Activated naive CD4-positive, alpha-beta T cell treated with Interleukin-2 at 50 U/mL for 16 hours (primary cell): Measurements from ENCODE around the gene KRTAP5-6.

Source experiments
- DNase-seq: peaks from one replicate; pipeline ENCODE4 v3.0.0-alpha.2; 2020

Gene KRTAP5-6, protein sequence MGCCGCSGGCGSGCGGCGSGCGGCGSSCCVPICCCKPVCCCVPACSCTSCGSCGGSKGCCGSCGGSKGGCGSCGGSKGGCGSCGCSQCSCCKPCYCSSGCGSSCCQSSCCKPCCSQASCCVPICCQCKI

GRCh38 chr11:1696608-1697570 lies at the start of gene KRTAP5-6:
TSS of gene KRTAP5-6 (plus strand) at chr11:1697195. CDS start at chr11:1697246, 51 bp downstream.
- DNase-seq, result no peak

GRCh38 chr11:1647901-1648652 lies 48.9 kb upstream of the KRTAP5-6 start:
- DNase-seq, result no peak

GRCh38 chr11:1648653-1649420 lies 48.2 kb upstream of the KRTAP5-6 start:
- DNase-seq, result no peak

DNA sequence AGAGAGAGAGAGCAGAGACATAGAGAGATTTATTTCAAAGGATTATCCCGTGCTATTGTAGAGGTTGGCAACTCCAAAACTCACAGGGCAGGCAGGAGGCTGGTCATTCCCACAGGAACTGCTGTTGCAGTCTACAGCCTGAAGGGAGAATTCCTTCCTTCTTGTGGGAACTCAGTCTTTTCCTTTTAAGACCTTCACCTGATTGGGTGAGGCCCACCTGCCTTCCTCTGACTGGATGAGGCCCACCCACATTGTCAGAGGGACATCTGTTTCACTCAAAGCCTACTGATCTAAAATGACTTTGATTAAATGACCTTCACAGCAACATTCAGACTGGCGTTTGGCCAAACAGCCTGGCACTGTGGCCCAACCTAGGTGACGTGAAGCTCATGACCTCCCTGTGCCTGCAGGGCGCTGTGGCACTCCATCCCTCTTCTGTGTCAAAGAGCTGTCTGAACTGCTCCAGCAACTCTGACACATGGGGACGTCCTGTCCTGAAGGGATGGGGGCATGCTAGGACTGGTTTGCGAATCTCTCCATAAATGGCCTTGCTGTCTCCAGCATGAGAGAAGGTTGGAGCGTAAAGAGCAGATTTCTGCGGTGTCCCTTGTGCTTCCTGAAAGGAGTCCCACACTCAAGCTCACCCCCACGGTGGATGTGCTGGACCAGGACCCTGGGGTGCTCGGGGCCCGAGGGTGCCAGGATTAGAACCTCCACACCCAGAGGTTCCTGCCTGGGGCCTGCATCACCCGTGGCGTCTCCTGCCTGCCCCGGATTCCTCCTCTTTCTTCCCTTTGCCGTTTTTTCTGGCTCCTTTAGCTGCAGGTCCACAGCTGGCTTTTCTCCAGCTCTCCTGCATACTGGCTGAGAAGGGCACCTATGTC lies 46.7 kb upstream of the KRTAP5-6 start:
- DNase-seq, result no peak

DNA sequence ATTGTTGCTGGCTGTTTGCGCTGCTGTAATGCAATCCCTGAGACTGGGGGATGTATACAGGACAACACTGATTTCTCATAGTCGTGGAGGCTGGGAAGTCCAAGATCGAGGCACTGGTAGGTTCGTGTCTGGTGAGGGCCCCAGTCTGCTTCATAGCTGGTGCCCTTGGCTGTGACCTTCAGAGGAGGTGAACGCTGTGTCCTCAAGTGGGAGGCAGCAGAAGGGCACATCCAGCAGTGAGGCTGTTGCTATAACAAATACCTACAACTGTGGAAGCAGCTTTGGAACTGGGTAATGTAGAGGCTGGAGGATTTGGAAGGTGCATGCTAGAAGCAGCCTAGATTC lies 46.1 kb upstream of the KRTAP5-6 start:
- no peak for DNase-seq

GRCh38 chr11:1651411-1651980 lies 45.5 kb upstream of the KRTAP5-6 start:
- DNase-seq, result no peak

- DNase-seq, result no peak
Measured at GRCh38 chr11:1652026-1652425, 45.0 kb upstream of the KRTAP5-6 start.

GRCh38 chr11:1652442-1652770 lies 44.6 kb upstream of the KRTAP5-6 start:
- DNase-seq, result no peak

DNA sequence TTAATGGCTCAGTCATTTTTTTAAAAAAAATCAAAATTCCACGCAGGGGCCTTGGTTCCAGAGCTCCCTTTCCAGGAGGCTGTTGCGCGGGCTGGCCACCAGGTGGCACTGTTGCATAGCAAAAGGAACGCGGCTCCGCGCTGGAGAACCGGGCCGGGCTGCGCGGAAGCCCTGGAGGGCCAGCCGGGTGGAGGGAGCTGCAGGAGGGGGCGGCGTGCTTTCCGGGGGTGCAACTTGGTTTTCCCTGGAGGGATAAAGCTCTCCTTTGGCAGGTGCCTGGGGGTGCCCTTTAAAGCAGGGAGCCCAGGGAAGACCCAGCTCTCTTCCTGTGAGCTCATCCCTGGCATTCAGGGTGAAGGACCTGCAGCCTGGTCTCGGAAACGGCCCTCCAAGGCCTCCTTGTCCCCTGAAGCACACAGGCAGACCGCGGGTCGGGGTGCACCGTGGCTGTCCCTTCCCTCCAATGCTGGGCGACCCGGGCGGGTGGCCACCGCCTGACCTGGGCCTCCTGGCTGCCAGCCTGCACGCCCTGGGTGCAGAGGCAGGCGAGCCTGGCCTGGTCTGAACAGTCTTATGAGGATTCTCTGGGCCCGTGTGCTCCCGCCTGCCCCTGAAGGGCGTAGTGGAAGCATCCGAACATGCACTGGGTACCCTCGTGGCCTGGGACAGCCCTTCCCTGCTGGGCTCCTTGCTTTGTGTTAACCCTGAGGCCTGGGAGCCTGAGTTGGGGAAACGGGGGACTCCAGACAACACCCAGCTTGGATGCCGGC lies 44.0 kb upstream of the KRTAP5-6 start:
- peak; percentile 79 for DNase-seq

DNA sequence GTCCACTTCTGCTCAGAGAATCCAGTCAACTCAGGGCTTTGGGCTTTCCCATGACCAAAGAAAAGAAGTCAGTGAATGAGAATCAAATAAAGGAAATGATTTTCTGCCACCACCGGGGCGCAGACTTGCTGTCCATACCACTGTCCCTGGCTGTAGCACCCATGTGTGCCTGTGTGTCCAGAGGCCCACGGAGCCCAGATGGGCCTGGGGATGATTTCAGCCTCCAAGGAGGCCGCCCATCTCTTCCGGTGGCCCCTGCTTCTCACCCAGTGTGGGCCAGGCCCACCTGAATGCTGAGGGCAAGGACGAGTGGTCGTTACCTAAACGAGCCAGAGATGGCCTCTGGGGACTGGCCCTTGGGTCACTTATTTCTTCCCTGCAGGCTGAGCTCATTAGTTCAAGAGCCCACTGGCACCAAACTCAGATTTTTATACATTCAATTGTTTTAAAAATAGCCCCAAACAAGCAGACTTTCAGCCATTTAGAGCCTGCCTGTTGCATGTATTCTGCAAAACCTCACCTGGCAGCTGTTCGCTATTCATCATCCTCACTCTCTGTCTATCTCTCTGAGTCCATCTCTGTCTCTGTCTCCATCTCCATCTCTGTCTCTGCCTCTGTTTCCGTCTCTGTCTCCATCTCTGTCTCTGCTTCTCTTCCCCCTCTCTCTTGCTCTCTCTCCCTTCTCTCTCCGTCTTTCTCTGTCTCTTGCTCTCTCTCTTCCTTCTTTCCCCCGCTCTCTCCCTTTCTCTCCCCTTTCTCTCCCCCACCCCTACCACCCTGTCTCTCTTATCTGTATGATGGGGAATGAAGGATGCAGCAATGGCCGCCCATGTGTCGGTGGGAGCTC lies 43.2 kb upstream of the KRTAP5-6 start:
- DNase-seq, result no peak

DNA sequence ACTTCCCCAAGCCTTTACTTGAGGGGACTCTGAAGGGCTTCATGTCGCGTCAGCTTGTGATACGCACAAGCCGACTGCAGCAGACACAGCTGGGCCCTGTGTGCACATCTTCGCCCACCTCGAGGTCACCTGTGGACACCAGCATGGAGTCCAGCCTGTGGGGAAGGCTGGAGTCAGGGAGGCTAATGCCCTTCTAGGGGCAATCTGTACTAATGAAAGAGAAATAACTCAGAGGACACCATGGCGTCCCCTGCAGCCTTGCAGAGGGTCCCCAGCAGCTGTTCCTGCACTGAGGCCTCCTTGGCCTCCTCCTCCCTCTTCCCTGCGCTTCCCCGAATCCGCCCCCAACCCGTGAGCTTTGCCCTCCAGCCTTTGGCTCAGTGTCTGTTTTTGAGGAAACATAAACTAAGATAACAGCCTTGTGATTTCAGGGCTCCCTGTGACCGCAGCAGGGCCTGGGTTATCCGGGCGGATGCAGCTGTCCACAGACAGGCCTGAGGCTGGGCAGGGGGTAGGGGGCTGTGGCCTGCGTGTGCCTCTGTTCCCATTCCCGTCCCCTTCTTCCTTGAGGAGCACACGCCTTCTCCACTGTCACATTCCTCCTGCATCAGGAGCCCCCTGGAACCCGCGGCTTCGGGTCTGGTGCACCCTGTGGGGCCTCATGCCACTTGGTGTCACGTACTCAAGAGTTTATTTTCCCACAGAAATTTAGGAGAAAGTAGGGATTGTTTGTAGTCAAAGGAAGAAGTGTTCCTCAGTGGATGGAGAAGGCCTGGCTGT lies 42.4 kb upstream of the KRTAP5-6 start:
- no peak for DNase-seq

DNA sequence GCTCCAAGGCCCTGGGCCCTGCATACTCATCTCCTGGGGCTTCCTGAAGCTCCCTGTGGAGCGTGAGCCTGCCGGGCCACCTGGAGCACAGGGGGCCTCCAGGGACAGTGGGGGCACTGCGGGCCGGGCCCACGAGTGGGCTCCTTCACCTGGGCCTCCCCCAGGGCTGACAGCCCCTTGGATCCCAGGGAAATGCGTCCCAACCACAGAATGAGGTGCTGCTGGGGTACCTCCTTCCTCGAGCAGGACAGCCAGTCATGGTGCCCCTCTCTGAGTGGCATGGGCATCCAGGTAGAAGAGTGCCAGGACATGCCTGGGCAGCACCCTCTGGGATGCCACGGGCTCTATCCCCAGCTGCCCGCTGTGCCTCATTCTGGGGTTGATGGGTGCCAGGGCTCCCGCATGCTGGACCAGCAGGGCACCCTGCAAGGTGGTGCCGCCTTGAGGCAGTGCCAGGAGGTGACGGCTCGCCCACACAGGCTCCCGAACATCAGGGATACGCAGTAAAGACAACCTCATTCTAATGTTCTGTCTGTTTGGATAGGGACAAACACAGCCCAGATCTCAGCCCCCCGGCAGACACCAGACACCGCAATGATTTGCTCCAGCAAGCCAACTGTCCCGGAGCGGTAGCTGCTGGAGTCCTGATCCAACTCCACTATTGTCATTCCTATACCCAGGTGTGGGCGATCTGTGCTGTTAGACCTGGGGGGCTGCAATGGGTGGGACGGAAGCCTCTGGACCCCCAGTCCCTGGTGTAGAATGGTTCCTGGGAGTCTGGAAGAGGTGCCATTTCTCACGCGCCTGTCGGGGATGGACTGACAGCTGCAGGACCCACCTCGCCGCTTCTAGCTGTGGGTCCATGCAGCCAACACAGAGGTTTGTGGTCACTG lies 41.6 kb upstream of the KRTAP5-6 start:
- DNase-seq, result no peak

DNA sequence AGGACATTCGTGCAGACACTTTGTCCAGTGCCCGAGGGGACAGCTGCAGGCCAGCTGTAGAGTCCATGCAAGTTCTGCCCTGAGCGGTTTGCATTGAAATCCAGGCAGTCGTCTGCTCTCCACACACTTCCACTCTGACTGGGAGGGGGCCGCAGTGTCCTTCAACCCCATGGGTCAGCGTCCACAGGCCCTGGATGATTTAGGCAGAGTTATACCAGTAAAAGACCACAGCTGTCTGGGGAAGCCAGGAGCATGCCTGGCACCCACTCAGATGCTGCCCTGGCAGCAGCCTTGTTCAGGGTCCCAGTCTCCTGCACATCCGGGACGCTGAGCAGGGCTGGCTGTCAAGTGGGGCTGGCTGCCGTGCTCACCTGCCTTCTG lies 40.9 kb upstream of the KRTAP5-6 start:
- no peak for DNase-seq

DNA sequence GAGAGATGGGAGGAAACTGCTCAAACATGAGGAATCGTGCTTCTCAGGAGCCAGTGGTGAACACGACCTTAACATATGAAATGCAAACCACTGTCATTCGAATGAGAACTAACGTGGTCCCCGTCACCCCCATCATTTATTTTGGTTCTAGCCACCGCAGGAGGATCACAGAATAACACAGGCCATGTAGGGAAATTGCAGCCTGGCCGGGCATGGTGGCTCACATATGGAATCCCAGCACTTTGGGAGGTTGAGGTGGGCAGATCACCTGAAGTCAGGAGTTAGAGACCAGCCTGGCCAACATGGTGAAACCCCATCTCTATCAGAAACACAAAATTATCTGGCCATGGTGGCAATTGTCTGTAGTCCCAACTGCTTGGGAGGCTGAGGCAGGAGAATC lies 40.3 kb upstream of the KRTAP5-6 start:
- DNase-seq, result no peak

DNA sequence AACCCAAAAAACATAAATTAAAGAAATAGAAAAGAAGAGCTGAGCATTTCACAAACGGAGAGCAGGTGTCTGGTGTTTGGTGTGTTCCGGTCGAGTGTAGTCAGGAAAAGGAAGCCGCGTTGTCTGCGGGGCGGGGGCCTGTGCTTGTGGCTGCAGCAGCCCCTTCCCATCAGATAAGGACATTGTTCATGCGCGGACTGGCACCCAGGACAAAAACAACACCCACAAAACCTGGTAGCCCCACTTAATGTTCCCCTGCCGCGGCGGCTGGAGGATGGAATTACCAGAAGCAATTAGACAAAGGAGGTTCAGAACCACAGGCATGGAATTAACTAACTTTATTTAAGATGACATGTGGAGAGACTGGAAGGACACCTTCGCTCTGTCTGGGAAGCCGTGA lies 37.5 kb upstream of the KRTAP5-6 start:
- DNase-seq, result no peak

DNA sequence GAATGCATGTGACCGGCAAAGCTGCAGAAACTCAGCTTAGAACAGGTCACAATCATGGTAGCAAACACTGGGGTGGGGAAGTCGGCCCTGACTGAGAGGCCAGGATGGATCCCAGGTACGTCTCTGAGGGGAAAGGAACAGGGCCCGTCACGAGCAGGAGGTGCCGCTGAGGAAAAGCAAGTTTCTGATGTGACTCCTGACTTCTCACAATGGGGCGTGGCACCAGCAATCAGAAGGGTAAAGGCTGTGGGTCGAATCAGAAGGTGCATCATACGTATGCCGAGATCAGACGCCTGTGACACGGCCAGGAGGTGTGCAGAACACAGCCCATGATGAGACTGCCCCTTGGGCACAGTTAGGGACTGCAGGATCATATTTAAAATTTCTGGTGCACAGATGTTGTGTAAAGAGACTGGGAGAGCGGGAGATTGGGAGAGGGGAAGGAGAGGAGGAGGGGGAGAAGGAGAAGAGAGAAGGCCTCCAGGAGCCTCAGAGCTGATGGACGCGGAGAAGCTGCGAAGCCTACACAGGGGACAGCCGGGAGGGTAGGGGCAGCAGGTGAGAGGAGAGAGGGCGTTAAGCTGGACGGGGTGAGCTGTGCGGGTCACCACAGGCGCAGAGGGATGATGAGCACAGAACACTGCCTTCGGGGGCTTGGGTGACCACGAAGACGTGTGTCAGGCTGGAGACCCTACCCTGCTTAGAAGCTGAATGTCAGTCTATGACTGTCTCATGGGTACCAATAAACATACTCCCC lies 36.7 kb upstream of the KRTAP5-6 start:
- DNase-seq, result no peak
